ENCODE measurements around the gene SULT2B1. TPM values are rescaled to one million over a fixed set of nuclear protein-coding genes. Genes with fewer than 3 reads are reported as not detected.

The SULT2B1 gene
- total RNA-seq, 4 donors from 2014 or later, result 0.32 to 0.41 TPM; not detected in 2

DNA sequence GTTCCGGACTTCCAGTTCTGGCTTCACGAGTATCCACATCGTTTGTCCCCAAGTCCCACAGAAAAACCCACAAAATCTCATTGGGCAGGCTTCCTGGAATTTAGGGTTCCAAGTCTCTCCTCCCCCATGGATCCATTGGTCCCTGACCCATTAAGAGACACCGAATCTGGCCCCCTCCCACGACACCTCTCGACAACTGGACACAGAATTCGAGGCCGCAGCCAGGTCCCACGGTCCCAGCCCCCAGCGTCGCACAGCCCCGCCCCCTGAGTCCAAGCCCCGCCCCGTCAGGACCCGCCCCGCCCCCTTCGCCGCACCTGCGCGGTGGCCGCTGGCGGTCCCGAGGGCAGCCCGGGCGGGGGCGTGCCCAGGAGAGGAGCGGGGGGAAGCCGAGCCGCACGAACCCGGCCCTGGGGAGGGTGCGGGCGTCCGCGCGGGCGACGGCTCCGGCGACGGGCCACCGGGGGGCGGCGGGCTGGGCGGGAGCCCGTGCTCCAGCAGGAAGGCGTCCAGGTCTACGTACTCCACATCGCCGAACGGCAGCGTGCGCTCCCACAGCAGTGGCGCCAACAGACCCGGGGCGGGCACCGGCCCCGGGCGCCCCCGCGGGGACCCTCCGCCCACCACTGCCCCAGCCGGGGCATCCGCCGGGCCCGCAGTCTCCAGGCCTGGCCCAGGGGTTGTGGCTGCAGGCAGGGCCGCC, 83.4 kb downstream of the SULT2B1 start:
- Histone ChIP-seq H3K27me3 (no peaks in the 10 kb centered on the region), H3K36me3 (no peaks in the 10 kb centered on the region), H3K4me1 (peaks cover 34 to 70% (median 56%) of the 10 kb centered on the region in 4 donors), H3K4me3 (peak overlapping the region; percentile 70 to 85 (median 80)), H3K9me3 (no peaks in the 10 kb centered on the region), H3K27ac (peak overlapping the region; percentile 94 to 98 (median 97))
- in situ Hi-C loops (cut with MboI; ENCODE audit: low pct_ligation_motif_present in 1 of 4, low pct_unique_long_range_greater_than_20kb in 1 of 4, low sequenced_read_pairs in 3 of 4) (no loop called here), intact Hi-C loops (cut with DNase I; ENCODE audit: low total_unique reads) (no loop called here)
- peak; percentile 82 for DNase-seq
- TF ChIP-seq POLR2AphosphoS5 (IDR thresholded peaks at IDR 0.05), result peak; percentile 69 to 79 (median 72)
- TF ChIP-seq POLR2A (IDR thresholded peaks at IDR 0.05), result no peak
- 2% methylated on average over 24 of the region's 67 CpGs; no CpG with 5 or more reads in 1 of the 2 donors for WGBS, 2 donors (ENCODE audit: low coverage in 1 of 2)

DNA sequence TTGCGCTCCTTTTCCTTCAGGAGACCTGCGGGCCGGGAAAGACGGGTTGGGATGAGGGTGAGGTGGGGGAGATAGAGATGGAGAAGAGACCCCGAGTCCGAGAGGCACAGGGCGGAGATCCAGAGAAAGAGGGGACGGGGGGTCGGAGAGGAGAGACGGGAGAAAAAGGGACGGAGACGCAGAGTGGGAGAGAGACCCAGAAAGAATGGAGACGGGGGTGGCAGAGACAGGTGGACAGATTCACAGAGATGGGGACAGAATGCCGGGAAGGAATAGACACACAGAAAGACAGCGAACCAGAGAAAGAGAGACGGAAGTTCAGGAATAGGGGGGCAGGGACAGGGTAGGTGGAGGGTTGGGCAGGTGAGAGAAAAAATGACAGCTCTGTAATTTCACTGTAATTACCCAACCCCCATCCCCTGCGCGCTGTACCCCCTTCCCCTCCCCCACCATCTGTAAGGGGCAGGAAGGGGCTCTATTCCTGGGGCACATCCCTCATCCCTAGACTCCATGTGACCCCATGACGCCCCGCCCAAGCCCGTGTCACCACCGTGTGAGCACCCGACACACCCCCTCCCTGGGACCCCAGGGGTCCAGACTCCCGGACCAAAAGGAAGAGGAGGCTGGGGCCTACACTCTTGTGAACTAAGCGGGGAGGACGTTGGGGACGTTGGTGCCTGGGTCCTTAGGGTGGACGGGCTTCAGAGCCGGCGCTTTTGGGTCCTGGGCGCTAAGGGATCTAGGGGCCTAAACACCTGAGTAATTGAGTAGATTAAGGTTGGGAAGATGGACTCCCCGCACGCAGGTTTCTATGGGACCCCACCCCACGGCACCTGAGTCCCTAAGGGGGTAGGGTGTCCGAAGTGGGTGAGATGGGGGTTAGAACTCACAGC, 84.2 kb downstream of the SULT2B1 start:
- Histone ChIP-seq H3K27me3 (no peaks in the 10 kb centered on the region), H3K36me3 (no peaks in the 10 kb centered on the region), H3K4me3 (peak overlapping the region; percentile 70 to 85 (median 80)), H3K4me1 (peaks cover 27 to 62% (median 48%) of the 10 kb centered on the region in 4 donors), H3K27ac (peak overlapping the region; percentile 94 to 98 (median 97)), H3K9me3 (no peaks in the 10 kb centered on the region)
- 0 to 1% methylated on average over 14 to 34 of the region's 35 CpGs for WGBS, 2 donors (ENCODE audit: low coverage in 1 of 2)
- intact Hi-C loops (cut with DNase I; ENCODE audit: low total_unique reads) (no loop called here), in situ Hi-C loops (cut with MboI; ENCODE audit: low pct_ligation_motif_present in 1 of 4, low pct_unique_long_range_greater_than_20kb in 1 of 4, low sequenced_read_pairs in 3 of 4) (no loop called here)
- TF ChIP-seq, protein P1, sequence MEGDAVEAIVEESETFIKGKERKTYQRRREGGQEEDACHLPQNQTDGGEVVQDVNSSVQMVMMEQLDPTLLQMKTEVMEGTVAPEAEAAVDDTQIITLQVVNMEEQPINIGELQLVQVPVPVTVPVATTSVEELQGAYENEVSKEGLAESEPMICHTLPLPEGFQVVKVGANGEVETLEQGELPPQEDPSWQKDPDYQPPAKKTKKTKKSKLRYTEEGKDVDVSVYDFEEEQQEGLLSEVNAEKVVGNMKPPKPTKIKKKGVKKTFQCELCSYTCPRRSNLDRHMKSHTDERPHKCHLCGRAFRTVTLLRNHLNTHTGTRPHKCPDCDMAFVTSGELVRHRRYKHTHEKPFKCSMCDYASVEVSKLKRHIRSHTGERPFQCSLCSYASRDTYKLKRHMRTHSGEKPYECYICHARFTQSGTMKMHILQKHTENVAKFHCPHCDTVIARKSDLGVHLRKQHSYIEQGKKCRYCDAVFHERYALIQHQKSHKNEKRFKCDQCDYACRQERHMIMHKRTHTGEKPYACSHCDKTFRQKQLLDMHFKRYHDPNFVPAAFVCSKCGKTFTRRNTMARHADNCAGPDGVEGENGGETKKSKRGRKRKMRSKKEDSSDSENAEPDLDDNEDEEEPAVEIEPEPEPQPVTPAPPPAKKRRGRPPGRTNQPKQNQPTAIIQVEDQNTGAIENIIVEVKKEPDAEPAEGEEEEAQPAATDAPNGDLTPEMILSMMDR (IDR thresholded peaks at IDR 0.05), result no peak
- TF ChIP-seq EP300 (IDR thresholded peaks at IDR 0.05; ENCODE audit: low read depth) (no peak), POLR2A (IDR thresholded peaks at IDR 0.05) (no peak), POLR2AphosphoS5 (IDR thresholded peaks at IDR 0.05) (no peak)
- DNase-seq, result peak; percentile 63

DNA sequence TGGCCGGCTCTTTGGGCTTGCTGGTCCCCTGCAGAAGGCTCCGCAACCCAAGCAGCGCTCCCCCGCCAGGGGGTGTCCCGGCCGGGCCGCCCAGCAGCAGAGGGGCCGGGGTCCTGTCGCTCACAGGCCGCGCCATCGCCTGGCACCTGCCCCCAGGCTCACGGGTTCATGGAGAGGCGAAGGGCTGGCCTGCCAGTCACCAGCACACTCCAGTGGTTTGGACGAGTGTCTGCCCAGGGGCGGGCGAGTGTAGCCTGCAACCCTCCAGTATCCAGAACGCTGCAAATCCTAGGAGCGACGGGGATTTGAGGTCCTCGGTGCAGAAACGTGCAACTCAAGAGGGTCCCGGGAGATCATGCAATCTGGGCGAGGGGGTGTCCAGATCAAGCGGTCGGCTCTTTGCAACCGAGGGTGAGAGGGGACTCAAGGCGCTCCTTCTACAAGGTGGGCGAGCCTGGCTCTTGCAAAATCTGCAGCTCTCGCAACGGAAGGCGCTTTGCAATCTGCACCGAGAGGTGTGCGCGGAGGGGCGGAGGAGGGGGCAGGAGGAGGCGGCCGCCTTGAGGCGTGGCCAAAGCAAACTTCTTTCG, 85.0 kb downstream of the SULT2B1 start, which contains the start of gene DBP:
Gene DBP (minus strand): TSS at position 521 of the 590 bp plus-strand sequence. CDS start 385 bp downstream, at position 136.
- Histone ChIP-seq H3K9me3 (no peaks in the 10 kb centered on the region), H3K27me3 (no peaks in the 10 kb centered on the region), H3K4me3 (peak within 1 kb of the TSS; percentile 70 to 85 (median 80)), H3K4me1 (peaks cover 27 to 56% (median 44%) of the 10 kb centered on the region in 4 donors), H3K27ac (peak within 1 kb of the TSS; percentile 94 to 98 (median 97)), H3K36me3 (no peaks in the 10 kb centered on the region)
- WGBS, 2 donors (ENCODE audit: low coverage in 1 of 2), result 0% methylated on average over 30 of the region's 40 CpGs; no CpG with 5 or more reads in 1 of the 2 donors
- in situ Hi-C loops (cut with MboI; ENCODE audit: low pct_ligation_motif_present in 1 of 4, low pct_unique_long_range_greater_than_20kb in 1 of 4, low sequenced_read_pairs in 3 of 4), result no loop called here
- intact Hi-C loops (cut with DNase I; ENCODE audit: low total_unique reads), result no loop called here
- peak; percentile 62 for DNase-seq
- TF ChIP-seq, protein P1 (IDR thresholded peaks at IDR 0.05), result peak in 3 of 5 experiments; percentile 13 to 50 (median 31)
- no peak for TF ChIP-seq EP300 (IDR thresholded peaks at IDR 0.05; ENCODE audit: low read depth)
- peak; percentile 80 for TF ChIP-seq POLR2A (IDR thresholded peaks at IDR 0.05)
- TF ChIP-seq POLR2AphosphoS5 (IDR thresholded peaks at IDR 0.05), result peak in 2 of 3 donors; percentile 78 to 84

DNA sequence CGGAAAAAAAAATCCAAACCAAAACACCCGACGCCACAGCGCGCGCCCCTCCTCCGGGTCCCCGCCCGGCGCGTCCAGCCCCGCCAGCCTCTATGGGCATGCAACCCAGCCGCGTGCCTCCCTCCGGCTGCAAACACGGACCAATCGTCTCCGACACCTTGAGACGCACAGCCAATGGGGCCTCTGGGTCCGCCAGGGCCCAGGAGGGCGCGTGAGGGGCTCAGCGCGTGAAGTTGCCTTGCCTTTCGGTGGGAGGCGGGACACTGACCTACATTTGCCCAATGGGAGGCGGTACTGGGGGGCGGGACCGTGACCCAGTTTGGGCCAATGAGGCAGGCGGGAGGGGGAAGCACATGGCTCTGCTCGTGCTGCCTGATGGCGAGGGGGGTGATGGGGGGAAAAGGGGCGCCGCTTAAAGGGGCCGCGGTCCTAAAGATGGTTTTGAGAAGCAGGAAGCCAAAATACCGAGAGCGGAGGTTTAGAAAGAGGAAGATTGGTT, 85.5 kb downstream of the SULT2B1 start:
- DNase-seq, result peak; percentile 99
- Histone ChIP-seq H3K27me3 (no peaks in the 10 kb centered on the region), H3K9me3 (no peaks in the 10 kb centered on the region), H3K36me3 (no peaks in the 10 kb centered on the region), H3K4me3 (peak overlapping the region; percentile 11 to 85 (median 74)), H3K27ac (peak overlapping the region; percentile 94 to 98 (median 97)), H3K4me1 (peaks cover 27 to 54% (median 41%) of the 10 kb centered on the region in 4 donors)
- intact Hi-C loops (cut with DNase I; ENCODE audit: low total_unique reads), result no loop called here
- in situ Hi-C loops (cut with MboI; ENCODE audit: low pct_ligation_motif_present in 1 of 4, low pct_unique_long_range_greater_than_20kb in 1 of 4, low sequenced_read_pairs in 3 of 4), result no loop called here
- peak; percentile 49 to 69 (median 65) for TF ChIP-seq POLR2AphosphoS5 (IDR thresholded peaks at IDR 0.05)
- no peak for TF ChIP-seq EP300 (IDR thresholded peaks at IDR 0.05; ENCODE audit: low read depth)
- no peak for TF ChIP-seq POLR2A (IDR thresholded peaks at IDR 0.05)
- TF ChIP-seq, protein P1 (IDR thresholded peaks at IDR 0.05), result no peak
- 0% methylated on average over 7 to 27 of the region's 38 CpGs for WGBS, 2 donors (ENCODE audit: low coverage in 1 of 2)

Data from transverse colon (tissue), 4 donors.